ENCODE data around the gene SPTLC2. TPM values are rescaled to one million over a fixed set of nuclear protein-coding genes. Genes with fewer than 3 reads are reported as not detected.
A peak's percentile ranks its signal among the peaks of the same experiment; 100 is the strongest.

Gene SPTLC2
- total RNA-seq, 1 donor from 2014 or later: 149 TPM

DNA sequence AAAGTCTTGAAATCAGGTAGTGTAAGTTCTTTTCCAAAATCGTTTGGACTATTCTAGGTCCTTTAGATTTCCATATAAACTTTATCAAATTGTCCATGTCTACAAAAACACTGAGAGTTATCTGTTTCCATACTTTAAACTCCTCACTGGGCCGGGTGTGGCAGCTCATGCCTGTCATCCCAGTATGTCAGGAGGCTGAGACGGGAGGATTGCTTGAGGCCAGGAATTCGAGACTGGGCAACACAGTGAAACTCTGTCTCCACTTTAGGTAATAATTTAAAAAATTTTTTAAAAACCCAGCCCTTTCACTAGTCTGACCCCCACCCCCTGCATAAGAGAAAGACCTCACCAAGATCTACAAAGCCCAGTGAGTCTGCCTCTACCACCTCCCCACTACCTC lies 111.4 kb downstream of the SPTLC2 start:
- DNase-seq (ENCODE audit: low read depth): no peak

DNA sequence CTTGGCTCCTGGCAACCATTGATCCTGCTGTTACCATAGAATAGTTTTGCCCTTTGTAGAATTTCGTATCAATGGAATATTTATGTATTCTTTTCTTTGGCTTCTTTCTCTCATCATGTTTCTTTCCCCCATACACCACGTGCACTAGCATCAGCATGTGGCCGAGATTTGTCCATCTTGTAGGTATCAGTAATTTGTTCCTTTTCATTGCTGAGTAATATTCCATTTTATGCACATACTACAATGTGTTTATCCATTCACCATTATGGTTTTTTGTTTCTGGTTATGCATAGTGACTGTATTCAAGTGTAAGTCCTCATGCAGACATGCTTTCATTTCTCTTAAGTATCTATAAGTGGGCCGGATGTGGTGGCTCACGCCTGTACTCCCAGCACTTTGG lies 113.3 kb downstream of the SPTLC2 start:
- DNase-seq (ENCODE audit: low read depth): no peak

DNA sequence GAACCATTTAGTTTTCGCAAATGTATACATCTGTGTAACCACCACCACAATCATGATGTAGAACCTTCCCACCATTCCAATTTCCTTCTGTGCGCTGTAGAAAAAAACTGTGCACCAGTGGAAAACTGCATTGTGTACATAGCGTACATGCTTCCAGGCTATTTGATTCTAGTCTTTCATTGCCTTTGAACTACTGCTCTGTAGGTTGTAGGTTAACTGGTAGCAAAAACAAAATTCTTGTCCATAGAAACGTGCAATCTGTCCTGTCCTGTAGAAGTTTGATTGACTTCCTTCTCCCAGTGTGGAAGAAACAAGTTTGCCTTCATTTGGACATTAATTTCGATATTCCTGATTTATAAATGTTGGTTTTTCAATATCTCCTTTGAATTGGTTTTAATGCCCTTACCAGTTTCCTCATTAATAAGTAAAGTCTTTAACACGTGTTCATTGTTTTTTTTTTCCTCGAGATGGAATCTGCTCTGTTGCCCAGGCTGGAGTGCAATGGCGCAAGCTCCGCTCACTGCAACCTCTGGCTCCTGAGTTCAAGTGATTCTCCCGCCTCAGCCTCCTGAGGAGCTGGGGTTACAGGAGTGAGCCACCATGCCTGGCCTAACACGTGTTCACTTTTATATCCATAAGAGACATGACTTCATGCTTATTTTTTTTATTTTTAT lies 114.2 kb downstream of the SPTLC2 start:
- no peak for DNase-seq (ENCODE audit: low read depth)

DNA sequence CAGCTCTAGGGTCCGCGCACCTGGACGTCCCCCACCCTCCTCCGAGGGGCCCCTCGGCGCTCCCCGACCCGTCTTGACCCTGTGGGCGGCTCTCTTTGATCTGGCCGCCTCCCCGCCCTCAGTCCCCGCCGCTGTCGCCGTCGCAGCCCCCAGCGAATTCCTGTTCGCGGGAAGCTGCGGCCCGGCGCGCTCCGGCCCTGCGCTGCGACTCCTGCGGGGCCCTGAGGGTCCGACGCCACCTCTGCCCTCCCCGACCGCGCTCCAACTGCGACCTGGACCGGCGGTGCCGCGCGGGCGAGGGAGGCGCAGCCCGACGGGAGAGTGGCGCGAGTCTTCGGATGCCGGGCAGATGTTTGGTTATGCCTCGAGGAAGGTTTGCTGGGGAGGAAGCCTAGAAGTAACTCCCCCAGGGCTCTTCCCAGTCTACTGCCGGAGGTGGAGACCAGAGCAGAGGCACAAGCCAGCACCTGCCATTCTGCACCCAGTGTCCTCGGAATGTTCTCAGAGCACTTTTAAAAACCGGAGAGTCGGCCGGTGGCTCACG lies 117.4 kb downstream of the SPTLC2 start:
- no peak for DNase-seq (ENCODE audit: low read depth)

DNA sequence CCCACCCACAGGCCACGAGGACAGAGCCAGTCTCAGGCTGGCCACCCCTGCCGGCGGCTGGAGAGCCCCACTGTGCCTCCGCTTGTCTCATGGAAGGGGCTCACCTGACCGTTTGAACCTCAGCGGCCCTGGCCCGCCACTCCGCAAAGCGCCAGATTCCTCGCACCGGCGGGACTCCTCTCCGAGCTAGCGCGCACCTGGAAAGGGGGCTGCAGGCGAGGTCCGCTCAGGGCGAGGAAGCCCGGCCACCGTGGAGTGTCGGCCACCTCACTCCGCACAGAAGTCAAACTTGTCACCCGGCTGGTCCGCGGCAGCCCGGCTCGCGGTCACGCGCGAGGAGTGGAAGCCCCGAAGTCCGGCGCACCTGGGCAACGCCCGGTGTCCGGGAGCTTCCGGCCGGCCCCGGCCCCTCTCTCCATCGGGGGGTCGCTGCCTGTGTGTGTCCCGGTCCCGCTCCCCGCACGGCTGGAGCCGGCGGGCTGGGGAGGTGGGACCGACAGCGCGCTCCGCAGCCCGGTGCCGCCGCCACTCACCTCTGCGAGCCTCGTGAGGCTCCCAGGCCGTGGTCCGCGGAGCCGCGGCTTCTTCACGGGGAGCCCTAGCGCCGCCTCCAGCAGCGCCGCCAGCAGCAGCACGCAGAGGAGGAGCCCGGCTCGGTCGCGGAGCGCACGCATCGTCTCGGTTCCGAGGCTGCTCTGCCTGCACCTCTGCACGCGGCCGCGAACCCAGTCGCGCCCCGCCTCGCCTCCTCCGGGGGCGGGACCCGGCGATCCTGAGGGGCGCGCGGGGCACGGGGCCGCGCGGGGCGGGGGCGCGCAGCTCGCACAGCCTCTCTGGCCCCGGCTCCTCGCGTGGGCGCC lies 118.1 kb downstream of the SPTLC2 start, which contains the start of gene ISM2:
ISM2 (minus strand) TSS at position 697 of the 860 bp plus-strand sequence; CDS start at position 674, 23 bp downstream.
- DNase-seq (ENCODE audit: low read depth): no peak

DNA sequence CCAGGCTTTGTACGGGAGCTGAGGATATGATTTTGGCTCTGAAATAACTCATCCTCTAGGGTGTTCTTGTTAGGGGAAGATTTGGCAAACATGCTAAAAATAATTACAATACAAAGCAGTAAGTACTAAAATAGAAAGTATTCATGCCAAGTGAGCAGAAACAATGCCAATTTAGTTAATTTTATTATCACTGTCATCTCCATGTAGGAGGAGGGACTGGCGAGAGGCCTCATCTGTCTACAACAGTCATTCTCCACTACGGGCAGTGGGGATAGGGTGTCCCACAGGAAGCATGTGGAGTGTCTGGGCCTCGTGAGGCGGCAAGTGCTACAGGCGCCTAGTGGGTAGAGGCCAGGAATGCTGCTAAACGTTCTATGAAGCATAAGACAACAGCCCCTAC lies 121.1 kb downstream of the SPTLC2 start:
- DNase-seq (ENCODE audit: low read depth): no peak

DNA sequence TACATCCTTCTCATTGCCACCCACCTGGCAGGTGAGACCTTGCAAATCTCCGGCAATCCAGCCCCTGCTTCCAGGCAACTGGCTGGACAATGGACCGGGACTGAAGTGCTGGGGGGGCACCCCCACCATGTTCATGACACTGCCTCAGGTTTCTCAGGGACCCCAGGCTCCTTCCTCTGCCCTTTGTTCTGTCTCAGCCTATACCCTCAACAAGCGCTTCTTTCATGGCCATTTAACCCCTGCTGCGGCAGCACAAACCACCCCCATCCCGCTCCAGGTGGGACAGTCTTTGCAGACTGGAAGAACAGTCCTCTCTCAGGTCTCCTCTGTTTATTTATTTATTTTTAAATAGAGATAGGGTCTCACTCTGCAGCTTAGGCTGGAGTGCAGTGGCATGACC lies 125.4 kb downstream of the SPTLC2 start:
- no peak for DNase-seq (ENCODE audit: low read depth)

DNA sequence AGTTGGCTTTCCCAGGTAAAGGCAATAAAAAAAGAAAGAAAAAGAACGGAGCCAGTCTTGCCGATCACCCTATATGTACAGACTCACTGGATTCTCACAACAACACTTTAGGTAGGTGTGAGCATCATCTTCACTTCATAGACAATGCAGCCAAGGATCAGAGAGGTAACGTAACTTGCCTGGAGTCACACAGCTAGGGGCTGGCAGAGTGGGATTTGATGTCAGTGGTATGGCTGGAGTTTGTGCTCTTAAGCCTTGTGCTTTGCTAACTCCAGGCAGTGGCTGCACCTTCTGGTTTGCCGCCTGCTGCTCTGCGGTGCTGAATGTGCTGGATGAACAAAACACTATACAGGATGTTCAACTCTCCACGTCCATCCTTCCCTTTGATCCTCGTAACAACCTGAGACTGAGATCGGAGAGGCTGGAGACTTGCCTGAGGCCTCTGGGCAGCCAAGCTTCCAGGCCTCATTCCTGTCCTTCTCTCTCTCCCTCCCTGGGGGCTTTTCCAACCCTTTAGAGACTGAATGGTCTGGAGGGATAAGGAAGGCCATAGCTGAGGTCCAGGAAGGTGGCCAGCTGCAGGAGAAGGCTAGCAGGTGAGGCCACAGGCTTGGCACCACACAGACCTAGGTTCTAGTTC lies 126.0 kb downstream of the SPTLC2 start:
- DNase-seq (ENCODE audit: low read depth): no peak

DNA sequence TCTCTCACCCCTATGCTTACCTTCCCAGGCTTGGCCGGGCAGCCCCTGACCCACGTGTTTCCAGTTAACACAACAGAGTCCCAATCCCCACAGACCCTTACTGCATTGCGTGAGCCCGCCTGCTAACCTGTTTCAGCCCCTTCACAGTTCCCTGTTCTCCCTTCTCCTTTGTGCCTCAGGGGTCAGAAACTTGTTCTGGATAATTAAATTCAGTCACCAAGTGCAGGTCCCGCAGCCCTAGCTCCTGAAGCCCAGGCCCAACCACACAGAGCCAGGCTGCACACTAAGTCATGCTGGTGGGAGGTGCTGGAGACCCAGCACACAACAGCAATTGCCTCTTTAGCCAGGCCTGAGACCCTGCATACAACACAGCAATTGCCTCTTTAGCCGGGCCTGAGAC lies 127.4 kb downstream of the SPTLC2 start:
- DNase-seq (ENCODE audit: low read depth): no peak

DNA sequence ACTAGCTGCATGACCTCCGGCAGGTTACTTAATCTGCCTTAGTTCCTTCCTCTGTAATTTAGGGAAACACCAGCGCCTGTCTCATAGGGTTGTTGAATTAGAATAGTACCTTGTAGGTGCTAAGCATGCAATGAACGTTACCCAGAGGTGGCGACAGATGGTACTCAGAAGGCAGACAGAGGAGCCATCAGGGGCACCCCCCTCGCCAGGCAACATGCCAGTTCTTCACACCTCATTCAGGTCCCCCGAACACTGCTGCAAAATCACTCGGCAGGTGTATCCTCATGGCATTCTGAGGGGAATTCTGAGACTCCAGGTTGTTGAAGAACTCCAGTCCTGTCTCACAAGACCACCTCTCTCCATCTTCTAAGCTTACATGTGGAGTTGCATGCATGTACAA lies 127.9 kb downstream of the SPTLC2 start:
- no peak for DNase-seq (ENCODE audit: low read depth)

DNA sequence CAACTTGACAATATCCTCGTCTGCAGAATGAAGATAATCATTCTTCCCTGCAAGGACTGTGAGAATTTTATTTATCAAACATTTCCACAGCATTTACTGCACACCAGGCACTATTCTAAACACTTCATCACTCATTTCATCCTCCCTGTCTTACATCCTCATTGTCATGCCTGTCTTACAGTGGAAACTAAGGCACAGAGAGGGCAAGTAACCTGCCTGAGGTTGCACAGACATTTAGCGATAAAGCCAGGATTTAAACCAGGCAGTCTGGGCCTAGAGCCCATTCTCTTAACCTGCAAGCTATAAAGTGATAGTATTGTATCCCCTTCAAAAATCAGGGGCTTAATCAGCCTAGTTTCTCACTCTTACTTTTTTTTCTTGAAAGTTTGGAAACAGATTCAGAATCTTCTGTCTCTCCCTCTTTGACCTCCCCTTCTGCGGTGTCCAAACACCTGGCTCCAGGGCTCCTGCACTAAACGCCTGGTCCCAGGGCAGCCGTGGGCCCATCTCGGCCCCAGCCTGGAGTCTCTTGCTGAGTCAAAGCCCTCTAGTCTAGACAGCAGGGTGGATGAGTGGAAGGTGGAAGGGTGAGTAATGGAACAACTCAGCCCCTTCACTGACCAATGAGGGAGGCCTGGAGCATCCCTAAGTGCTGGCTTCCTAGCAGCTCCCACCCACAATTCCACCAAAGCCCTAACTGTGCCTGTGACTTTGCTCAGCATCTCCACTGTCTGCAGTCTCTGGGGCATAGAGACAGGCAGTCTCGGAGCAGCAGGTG lies 130.3 kb downstream of the SPTLC2 start:
- DNase-seq (ENCODE audit: low read depth): peak; percentile 52

DNA sequence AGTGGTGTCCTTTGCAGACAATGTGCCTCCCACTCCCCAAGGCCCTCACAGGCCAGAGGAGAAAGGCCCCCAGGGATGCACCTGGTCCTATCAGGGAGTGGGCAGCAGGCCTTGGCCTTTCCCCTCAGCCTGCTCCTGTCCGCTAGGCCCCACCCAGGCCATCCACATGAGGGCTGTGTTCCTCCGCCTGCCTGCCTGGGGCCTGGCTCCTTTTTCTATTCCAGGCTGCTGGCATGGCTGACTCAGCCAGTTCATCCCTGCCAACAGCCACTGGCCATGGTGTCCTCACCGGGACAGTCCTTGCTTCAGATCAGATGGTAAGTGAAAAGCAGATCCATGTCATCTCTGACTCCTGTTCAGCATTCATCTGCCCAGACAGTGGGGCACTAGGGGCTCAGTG lies 131.2 kb downstream of the SPTLC2 start:
- no peak for DNase-seq (ENCODE audit: low read depth)

DNA sequence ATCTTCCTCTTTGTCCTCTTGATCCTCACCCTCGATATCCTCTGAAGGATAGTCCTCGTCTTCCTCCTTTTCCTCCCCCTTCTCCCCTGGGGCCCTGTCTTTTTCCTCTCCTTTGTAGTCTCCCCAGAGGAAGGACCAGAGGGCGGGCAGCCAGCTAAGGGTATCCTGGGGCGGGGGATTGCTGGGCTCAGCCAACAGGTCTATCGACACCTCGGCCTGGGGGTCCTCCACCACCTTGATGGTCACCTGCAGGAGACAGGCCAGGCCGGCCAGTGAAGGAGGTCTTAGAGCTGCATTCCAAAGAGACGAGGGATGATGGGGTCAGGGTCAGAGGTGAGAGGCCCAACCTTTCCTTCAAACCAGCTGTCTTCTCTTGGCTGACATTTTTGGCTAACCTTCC lies 134.0 kb downstream of the SPTLC2 start:
- DNase-seq (ENCODE audit: low read depth): no peak

DNA sequence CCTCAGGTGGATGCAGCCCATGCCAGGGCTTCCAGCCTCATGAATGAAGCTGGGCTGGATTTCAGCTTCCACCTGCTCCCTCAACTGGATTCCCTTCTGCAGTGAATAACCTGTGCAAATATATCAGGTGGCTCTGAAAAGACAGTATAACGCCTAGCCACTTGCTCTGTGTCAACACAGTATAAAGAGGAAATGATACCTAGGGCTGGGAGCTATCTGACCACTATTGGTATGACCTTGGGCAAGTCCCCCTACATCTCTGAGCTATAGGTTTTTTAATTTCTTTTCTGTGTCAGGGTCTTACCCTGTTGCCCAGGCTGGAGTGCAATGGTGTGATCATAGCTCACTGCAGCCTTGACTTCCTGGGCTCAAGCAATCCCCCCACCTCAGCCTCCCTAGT lies 137.6 kb downstream of the SPTLC2 start:
- no peak for DNase-seq (ENCODE audit: low read depth)

DNA sequence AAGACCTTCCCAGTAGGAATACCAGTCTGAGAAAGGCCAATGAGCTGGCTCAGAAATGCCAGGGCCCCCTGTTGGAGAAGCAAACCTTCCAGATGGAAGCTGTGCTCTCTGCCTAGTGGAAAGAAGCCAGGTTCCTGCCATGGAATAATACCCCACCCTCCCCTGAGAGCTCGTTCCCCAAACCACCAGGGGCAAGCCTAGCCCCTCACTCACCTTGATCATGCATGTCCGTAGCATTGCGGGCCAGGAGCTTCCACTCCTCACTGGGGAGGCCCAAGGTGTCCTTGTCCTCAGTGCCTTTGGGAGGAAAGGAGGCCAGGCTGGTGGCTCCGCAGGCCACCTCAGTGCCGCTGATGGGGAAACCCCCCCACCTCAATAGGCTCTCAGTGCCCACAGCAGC lies 138.4 kb downstream of the SPTLC2 start:
- no peak for DNase-seq (ENCODE audit: low read depth)

DNA sequence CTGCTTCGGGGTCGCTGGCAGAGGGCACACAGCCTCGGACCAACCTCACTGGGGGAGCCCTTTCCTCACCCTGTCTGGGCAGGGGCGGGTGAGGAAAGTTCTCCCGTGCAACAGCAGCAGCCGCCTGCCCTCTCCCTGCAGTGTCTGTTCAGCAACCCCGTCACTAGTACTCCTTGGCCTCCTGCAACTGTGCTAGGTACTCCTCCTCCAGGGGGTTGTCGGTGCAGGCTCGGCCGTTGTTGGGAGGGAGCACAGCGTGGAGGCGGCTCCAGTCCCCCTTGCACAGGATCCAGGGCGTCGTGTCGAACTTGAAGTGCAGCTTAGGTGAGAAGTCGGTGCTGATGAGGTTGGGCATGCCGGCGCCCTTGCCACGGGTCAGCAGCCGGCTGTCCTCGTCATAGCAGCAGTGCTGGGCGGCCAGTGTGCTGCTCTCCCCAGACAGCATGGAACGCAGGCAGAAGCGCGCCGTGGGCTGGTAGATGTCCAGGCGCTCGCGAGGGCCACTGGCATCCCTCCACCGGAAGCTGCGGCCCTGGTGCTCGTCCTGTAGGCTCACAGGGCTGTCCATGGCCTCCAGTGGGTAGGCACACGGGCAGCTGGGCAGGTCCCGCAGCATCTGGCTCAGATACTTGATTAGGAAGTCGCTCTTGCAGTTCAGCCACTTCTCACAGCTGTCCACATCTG lies 140.9 kb downstream of the SPTLC2 start:
- no peak for DNase-seq (ENCODE audit: low read depth)

DNA sequence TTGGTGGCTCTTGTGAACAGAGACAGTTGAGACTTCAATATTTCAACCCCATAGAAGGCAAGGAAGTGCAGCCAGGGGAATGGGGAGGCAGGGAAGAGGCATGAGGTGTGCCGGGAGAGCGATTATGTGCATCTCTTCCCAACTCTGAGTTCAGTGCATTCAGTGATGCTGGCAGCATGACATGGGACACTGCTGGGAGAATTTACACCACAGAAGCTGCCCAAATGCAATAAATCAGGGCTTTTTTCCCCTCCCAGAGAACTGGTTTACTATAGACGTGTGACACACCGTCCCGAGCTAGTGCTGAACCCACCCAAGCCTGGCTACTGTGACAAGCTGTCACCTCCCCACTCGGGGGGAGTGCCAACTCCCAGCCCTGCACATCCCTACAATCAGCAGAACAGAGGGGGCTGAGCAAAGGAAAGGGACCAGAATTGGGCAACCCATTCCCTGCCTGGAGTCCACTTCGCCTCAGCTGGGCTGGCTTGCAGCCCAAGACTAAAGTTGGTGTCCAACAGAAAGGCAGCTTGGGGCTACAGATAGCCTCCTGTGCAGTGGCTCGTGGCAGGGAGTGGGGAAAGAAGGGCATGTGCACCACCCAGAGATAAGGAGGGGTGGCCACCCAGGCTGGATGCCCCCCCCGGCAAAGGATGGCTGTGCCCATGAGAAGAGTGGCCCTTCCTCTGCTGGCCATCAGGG lies 141.8 kb downstream of the SPTLC2 start:
- DNase-seq (ENCODE audit: low read depth): no peak

DNA sequence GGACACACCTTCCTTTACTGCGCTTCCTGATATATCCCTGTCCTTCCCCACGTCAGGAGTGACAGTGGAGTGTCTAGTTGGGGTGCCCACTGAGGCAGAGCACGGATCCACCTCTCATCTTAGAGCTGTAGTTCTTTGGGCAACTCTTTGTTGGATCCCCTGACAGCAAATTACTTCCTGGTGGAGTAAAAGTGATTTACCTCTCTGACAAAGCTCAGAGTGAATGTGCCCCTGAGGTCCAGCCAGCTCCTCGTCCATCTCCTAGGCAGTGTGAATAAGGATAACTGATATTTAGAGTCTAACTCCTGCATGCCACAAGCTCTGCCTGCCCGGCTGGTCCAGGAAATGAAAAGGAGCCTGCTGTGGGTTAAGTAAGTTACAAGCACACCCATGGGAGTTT lies 142.5 kb downstream of the SPTLC2 start:
- DNase-seq (ENCODE audit: low read depth): no peak

DNA sequence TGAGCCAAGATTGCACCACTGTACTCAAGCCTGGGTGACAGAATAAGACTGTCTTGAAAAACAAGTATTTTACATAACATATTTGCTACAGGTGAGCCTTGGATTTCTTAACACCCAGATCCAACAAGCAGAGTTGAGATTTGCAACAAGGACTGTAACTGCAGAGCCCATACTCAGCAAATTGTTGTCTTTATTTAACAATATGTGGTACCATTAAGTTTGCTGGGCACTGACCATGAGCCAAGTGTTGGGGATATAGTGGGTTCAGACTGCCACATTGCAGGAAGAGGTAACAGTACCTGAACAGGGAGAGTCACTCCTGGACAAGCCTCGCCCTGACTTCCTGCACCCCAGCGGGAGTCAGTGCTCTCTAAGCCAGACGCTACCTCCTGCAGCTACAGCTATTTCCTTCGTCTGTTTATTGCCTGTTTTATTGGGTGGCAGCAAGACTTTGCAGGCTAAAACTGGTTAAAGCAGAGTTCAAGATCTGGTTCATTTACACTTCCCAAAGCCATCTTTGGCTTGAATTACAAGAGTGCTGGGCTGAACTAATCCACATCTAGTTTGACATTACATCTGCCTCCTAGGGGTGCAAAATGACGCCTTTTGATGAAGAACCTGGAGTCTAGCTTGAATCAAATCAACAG lies 146.1 kb downstream of the SPTLC2 start:
- DNase-seq (ENCODE audit: low read depth): peak; percentile 46

DNA sequence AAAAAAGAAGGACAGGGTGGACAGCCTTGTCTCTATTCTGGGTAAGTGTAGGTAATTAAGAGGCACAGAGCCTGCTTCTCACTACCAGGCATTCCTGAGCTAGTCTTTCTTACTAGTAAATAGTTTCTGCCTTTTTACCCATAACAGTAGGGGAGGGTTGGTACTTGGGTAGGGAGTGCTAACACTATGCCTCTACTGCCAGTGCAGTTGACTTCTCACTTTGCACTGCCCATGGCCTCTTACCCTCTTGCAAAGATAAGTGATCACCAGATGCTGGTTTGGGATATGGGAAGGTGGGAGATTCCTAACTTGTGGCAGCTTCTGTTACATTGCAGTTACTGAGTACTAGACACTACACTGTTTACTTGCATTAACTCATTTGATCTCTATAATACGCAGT lies 146.9 kb downstream of the SPTLC2 start:
- no peak for DNase-seq (ENCODE audit: low read depth)
